GM23248 (cell line): Measurements from ENCODE around the gene DECR2.
"Not testable (repeated sequence)": the region's sequence is repeated elsewhere in the genome, so short reads cannot be mapped to it uniquely, and the experiment has no call there.

Experiments
- EZH2 ChIP-seq: fragments of 200-600 bp; sonication (generic); IDR thresholded peaks from 2 replicates; pipeline ENCODE4 v1.6.1; 2018; ENCODE audit warnings: antibody characterized with exemption, mild to moderate bottlenecking; ENCODE audit not compliant: insufficient read depth, poor library complexity, severe bottlenecking
- EZH2phosphoT487 ChIP-seq: fragments of 200-600 bp; sonication (generic); IDR thresholded peaks from 2 replicates; pipeline ENCODE4 v1.6.1; 2018; ENCODE audit warnings: antibody characterized with exemption, moderate library complexity, mild to moderate bottlenecking, low read depth; ENCODE audit not compliant: insufficient read depth

DNA sequence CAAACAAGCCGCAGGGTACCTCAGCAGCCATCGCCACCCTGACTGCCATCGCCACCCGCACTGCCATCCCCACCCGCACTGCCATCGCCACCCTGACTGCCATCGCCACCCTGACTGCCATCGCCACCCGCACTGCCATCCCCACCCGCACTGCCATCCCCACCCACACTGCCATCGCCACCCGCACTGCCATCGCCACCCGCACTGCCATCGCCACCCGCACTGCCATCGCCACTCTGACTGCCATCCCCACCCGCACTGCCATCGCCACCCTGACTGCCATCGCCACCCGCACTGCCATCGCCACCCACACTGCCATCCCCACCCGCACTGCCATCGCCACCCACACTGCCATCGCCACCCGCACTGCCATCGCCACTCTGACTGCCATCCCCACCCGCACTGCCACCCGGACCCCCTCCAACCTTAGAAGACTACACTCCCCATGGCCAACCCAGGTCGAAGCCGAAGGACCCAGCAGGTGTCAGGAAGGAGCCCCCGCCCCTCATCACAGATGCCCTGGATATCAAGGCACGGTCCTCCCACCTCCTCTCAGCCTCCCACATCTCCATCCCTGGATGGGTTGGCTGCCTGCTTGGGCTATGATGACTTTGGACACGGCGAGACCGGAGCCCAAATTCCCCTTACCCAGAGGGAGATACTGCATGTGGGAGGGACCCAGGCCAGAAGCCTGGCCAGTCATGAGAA is 23.4 kb upstream of the DECR2 start:
- not testable (repeated sequence) for TF ChIP-seq EZH2phosphoT487, EZH2
